ENCODE data around the gene KAT6B.
A peak's percentile ranks its signal among the peaks of the same experiment; 100 is the strongest.

Gene KAT6B

DNA sequence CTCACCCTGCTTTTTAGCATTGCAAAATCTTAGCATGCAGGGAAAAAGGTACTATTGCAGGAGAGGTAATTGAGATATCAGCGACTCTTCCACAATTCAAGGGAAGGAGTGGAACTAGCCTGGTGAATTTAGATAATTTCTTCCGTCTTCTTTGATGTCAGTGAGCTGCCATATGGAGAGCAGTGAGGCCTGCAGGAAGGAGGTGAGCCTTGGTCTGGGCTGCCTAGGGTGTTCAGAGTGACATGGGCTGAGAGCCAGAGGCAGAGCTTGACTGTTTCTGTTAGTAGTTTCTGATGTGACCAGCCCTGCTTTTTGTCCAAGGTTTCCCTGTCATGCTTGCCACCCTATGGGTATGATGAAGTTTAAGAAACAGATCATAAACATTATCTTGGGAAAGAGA is 28.6 kb downstream of the KAT6B start:
- DNase-seq (ENCODE audit: low read depth), result no peak
- TF ChIP-seq, protein P1, sequence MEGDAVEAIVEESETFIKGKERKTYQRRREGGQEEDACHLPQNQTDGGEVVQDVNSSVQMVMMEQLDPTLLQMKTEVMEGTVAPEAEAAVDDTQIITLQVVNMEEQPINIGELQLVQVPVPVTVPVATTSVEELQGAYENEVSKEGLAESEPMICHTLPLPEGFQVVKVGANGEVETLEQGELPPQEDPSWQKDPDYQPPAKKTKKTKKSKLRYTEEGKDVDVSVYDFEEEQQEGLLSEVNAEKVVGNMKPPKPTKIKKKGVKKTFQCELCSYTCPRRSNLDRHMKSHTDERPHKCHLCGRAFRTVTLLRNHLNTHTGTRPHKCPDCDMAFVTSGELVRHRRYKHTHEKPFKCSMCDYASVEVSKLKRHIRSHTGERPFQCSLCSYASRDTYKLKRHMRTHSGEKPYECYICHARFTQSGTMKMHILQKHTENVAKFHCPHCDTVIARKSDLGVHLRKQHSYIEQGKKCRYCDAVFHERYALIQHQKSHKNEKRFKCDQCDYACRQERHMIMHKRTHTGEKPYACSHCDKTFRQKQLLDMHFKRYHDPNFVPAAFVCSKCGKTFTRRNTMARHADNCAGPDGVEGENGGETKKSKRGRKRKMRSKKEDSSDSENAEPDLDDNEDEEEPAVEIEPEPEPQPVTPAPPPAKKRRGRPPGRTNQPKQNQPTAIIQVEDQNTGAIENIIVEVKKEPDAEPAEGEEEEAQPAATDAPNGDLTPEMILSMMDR (conservative IDR thresholded peaks at IDR 0.05; ENCODE audit: control insufficient read depth, insufficient read depth, low read depth, low read length), result no peak
- H3K4me3 ChIP-seq (ENCODE audit: control insufficient read depth, low read depth, low read length), result no peak overlapping the region

DNA sequence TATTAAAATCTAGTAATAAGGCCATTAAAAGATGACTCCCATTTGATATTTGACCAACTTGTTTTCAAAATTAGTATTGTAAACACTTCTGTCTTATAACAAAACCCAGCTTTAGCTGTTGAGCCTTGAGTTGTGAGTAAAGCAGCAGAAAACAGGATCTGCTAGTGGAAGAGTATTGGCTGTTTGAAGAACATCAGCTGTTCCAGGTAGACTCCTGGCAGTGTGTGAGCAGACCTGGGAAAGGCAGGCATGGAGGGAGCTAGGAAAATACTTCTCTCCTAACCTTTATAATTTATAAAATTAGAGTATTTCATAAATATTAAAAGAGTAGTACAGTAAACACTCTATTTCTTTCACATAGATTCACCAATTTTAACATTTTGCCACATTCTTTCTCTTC is 29.0 kb downstream of the KAT6B start:
- TF ChIP-seq, protein P1 (conservative IDR thresholded peaks at IDR 0.05; ENCODE audit: control insufficient read depth, insufficient read depth, low read depth, low read length), result no peak
- DNase-seq (ENCODE audit: low read depth), result no peak
- no peak overlapping the region for H3K4me3 ChIP-seq (ENCODE audit: control insufficient read depth, low read depth, low read length)

DNA sequence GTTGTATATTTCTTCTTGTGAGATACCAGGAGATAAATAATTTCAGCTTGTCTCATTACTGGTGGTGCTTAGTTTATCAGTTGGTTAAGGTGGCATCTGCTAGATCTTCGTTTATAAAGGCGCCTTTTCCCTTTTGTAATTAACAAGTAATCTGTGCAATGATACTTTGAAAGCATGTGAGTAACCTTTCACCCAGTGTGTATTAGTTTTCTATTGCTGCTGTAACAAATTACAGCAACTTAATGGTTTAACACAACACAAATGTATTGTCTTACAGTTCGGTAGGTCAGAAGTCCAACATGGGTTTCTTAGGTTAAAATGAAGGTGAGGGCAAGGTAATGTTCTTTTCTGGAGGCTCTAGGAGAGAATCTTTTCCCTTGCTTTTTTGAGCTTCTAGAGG is 30.5 kb downstream of the KAT6B start:
- TF ChIP-seq, protein P1 (conservative IDR thresholded peaks at IDR 0.05; ENCODE audit: control insufficient read depth, insufficient read depth, low read depth, low read length), result no peak
- H3K4me3 ChIP-seq (ENCODE audit: control insufficient read depth, low read depth, low read length), result no peak overlapping the region
- DNase-seq (ENCODE audit: low read depth), result no peak

DNA sequence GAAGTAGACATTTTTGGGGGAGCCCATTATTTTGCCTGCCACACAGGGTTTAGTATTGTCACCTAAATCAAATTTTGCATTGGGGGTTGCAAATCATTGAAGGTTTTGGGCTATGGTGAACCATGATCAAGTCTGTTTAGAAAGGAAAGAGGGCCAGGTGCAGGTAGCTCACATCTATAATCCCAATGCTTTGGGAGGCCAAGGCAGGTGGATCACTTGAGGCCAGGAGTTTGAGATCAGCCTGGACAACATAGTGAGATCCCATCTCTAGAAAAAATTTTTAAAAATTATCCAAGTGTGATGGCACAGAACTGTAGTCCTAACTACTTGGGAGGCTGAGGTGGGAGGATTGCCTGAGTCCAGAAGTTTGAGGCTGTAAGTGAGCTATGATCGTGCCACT is 31.2 kb downstream of the KAT6B start:
- TF ChIP-seq, protein P1 (conservative IDR thresholded peaks at IDR 0.05; ENCODE audit: control insufficient read depth, insufficient read depth, low read depth, low read length), result no peak
- no peak overlapping the region for H3K4me3 ChIP-seq (ENCODE audit: control insufficient read depth, low read depth, low read length)
- no peak for DNase-seq (ENCODE audit: low read depth)

DNA sequence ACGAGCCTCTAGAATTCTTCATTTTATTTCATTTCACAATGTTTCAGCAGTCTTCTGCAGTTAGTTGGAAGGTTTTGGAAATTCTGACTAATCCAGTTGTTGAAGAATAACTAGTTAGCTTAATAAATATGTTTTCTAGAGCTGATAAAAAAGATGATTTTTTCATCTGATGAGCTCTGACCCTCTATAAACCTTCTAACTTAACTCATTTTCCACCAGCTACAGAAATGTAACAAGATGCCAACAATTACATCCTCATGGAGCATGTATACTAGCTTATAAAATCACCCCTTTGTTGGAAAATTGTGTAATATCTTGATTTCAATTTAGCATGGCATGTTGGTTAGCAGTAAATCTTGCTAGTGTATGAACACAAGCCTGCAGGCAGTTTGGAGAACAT is 33.1 kb downstream of the KAT6B start:
- TF ChIP-seq, protein P1 (conservative IDR thresholded peaks at IDR 0.05; ENCODE audit: control insufficient read depth, insufficient read depth, low read depth, low read length), result no peak
- no peak for DNase-seq (ENCODE audit: low read depth)
- no peak overlapping the region for H3K4me3 ChIP-seq (ENCODE audit: control insufficient read depth, low read depth, low read length)

DNA sequence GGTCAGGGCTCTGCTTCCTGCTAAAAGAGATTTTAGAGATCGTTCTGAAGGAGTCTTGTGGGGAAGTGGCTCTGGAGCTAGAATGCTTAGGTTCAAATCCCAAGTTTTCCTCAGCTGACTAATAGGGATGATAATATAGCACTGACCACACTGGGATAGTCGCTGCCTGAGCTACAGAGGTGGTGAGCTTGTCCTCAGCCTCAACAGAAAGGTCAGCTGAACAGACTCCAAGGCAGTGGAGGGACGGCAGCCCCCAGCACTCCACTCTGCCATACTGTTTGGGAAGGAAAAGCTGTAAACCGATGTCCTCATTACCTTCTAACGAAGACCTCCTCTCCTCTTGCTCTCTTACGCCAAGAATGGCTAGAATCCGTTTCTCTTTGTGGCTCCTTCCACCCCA is 36.2 kb downstream of the KAT6B start:
- no peak overlapping the region for H3K4me3 ChIP-seq (ENCODE audit: control insufficient read depth, low read depth, low read length)
- TF ChIP-seq, protein P1 (conservative IDR thresholded peaks at IDR 0.05; ENCODE audit: control insufficient read depth, insufficient read depth, low read depth, low read length), result no peak
- no peak for DNase-seq (ENCODE audit: low read depth)

DNA sequence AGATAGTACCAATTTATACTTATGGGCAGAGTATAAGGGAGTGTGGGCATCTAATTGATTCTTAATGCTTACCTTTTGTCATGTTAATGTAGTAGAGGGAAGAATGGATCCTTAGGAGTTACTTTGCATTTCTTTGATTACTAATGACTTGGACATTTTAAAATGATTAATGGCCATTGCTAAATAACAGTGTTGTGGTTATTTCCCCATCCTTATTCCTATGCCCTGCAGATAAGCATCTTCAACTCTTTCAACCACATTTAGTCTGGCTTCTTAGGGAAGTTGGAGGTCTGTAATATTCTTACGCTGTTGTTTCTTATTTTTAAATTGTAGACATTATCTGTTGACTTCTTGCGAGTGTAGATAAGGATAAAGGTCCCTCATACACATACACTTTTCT is 37.2 kb downstream of the KAT6B start:
- peak; percentile 44 for DNase-seq (ENCODE audit: low read depth)
- TF ChIP-seq, protein P1 (conservative IDR thresholded peaks at IDR 0.05; ENCODE audit: control insufficient read depth, insufficient read depth, low read depth, low read length), result no peak
- no peak overlapping the region for H3K4me3 ChIP-seq (ENCODE audit: control insufficient read depth, low read depth, low read length)
